ENCODE results near the gene ARHGEF11.

Gene ARHGEF11

DNA sequence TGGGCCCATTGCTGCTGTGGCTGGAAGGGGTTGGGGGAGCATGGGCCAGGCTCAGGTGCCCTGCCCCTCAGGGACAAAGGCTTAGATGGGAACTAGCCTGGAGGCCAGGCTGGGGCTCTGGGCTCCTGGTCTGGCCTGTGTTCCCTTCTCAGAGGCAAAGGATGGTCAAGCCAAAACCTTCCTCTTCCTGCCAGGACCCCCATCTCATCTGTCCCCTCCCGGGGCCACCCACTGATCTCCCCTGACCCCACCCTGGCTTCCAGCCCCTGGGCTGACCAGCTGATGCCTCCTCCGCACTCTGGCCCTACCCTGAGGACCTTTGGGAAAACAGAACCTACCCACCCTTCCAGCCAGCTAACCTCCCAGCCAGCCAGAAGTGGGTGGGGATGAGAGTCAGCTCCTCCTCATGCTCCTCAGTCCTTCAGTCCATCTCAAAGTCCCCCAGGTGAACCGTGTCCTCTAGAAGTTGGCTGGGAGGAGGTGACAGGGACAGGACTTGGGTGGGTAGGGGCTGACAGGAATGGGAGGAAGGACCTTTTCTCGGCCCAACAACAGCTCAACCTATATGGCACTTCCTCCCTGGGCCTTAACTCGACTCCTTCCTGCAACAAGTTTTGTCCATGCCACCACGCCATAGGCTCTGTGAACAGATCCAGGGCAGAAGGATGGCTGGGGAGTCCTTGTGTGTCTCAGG lies 144.5 kb downstream of the ARHGEF11 start:
- Histone ChIP-seq H3K4me1 (peaks cover 30 to 91% (median 54%) of the 10 kb centered on the region in 10 experiments), H3K9me3 (replicated peaks in 1 of 11) (peaks cover 0 to 1% (median 0%) of the 10 kb centered on the region in 11 experiments; a peak in 4 of 22 replicates), H3K4me2 (peak overlapping the region in 6 of 11 experiments; percentile 14 to 73 (median 36); a peak in 5 of 22 replicates), H3K9ac (no peak overlapping the region), H3K27ac (no peak overlapping the region), H3K27me3 (peaks cover 0 to 30% (median 8%) of the 10 kb centered on the region in 11 experiments; a peak in 9 of 22 replicates), H3K4me3 (no peak overlapping the region), H3K36me3 (no peaks in the 10 kb centered on the region), H4K20me1 (0 out of 22 replicates have a peak, but pooled peaks cover 0 to 3% (median 0%) of the 10 kb centered on the region in 11 experiments)
- TF ChIP-seq Cebpa-rat (IDR thresholded peaks at IDR 0.05), result no peak

DNA sequence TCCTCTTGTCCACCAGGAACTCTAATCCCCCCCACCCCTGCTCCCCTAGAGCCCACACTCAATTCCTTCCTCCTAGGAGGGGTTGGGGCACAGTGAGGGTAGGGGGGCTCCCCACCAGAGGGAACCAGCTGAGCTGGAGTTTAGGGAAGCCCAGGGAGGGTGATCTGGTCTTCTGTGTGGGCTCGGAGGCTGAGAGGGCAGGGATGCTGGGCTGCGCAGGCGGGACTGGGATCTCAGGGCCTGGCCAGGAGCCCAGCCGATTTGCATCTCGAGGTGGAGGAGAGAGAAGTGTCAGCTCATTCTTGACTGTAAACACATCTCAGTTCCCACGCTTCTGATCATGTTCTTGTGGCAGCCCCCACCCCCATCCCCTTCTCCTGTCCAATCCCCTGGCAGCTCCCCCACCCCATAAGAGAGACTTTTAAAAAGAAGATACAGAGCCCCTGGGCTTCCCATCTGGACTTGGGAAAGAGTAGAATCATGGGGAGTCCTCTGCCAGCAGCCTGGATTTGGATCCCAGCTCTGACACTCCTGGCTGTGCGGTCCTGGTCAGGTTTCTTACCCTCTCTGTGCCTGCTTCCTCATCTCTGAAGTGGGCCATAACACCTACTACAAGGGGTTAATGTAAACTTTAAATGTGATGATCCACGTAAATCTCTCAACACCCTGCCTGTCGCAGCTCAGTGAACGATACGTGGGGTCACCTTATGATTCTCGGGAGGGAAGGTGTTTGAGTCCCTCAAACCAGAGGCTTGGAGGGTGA lies 145.4 kb downstream of the ARHGEF11 start:
- Histone ChIP-seq H3K27ac (no peak overlapping the region), H4K20me1 (0 out of 22 replicates have a peak, but pooled peaks cover 0 to 3% (median 0%) of the 10 kb centered on the region in 11 experiments), H3K9me3 (replicated peaks in 1 of 11) (no peaks in the 10 kb centered on the region), H3K4me3 (no peak overlapping the region), H3K9ac (no peak overlapping the region), H3K36me3 (no peaks in the 10 kb centered on the region), H3K27me3 (peaks cover 0 to 38% (median 17%) of the 10 kb centered on the region in 11 experiments; a peak in 20 of 22 replicates), H3K4me2 (peak overlapping the region in 5 of 11 experiments; percentile 31 to 85 (median 83); a peak in 7 of 22 replicates), H3K4me1 (peaks cover 35 to 91% (median 51%) of the 10 kb centered on the region in 10 experiments)
- no peak for TF ChIP-seq Cebpa-rat (IDR thresholded peaks at IDR 0.05)

DNA sequence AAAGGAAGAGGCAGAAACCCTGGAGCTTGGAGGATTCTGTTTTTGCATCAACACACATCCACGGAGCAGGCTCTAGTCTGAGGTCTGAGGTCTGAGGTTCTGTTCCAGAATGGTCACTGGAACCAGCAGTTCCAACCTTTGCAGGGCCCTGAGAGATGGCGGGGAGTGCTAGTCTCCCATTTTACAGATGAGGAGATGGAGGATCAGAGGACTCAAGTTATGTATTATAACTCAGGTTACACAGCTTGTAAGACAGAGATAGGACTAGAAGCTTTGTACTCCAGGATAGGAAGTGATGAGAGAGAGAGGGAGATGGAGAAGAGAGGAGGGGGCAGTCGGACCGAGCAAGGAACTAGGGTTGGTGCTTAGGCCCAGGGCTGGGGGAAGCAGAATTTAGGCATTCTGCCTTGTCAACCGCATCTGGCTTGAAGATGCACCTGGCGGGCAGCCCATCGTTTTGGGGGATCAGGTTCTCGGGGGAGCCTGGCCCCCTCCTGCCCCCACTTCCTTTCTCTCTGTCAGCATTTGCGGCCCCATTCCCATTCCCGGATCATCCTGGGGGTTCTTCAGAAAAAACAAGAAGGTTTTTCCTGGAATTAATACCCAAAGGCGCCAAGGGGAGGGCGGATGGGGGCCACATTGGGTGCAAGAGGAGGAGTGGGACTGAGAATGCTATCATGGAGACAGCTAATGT lies 146.4 kb downstream of the ARHGEF11 start:
- H3K36me3 ChIP-seq, result no peaks in the 10 kb centered on the region
- no peak for TF ChIP-seq Cebpa-rat (IDR thresholded peaks at IDR 0.05)
- no peak overlapping the region for H3K4me3 ChIP-seq
- H3K27me3 ChIP-seq, result peaks cover 10 to 48% (median 27%) of the 10 kb centered on the region in 11 experiments
- no peaks in the 10 kb centered on the region for H3K9me3 ChIP-seq (replicated peaks in 1 of 11)
- H3K4me2 ChIP-seq, result peak overlapping the region; percentile 65 to 85 (median 73)
- peak overlapping the region in 5 of 11 experiments; percentile 26 to 57 (median 54); a peak in 5 of 22 replicates for H3K9ac ChIP-seq
- H4K20me1 ChIP-seq, result peaks cover 0 to 3% (median 0%) of the 10 kb centered on the region in 11 experiments; a peak in 1 of 22 replicates
- H3K4me1 ChIP-seq, result peaks cover 45 to 93% (median 55%) of the 10 kb centered on the region in 10 experiments
- peak overlapping the region in 7 of 11 experiments; percentile 55 to 70 (median 63); a peak in 12 of 22 replicates for H3K27ac ChIP-seq

DNA sequence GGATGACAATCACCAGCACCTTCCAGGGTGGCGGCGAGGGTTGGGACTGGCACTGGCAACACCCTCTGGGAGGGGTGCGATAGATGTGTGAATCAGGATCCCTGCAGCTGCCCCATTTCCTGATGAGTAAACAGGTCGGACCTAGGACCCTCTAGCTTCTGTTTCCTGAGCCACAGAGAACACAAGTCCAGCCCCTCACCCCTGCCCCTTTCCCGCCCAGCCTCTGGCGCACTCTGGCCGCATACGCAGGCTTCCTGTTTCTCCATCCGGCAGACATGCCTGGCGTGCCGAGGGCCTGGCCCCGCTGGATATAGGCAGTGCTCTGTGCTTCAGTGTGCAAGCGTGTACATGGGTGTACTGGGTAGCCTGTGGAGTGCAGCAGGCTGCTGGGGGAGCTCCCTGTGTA lies 147.4 kb downstream of the ARHGEF11 start:
- H3K27ac ChIP-seq, result peak overlapping the region in 9 of 11 experiments; percentile 40 to 70 (median 62); a peak in 17 of 22 replicates
- H3K4me3 ChIP-seq, result peak overlapping the region in 1 of 10 experiments; percentile 39; a peak in 1 of 20 replicates
- H3K36me3 ChIP-seq, result no peaks in the 10 kb centered on the region
- peak overlapping the region; percentile 65 to 85 (median 73) for H3K4me2 ChIP-seq
- peaks cover 54 to 95% (median 63%) of the 10 kb centered on the region in 10 experiments for H3K4me1 ChIP-seq
- no peaks in the 10 kb centered on the region for H3K9me3 ChIP-seq (replicated peaks in 1 of 11)
- peak overlapping the region; percentile 18 to 57 (median 47); a peak in 13 of 22 replicates for H3K9ac ChIP-seq
- peaks cover 18 to 57% (median 36%) of the 10 kb centered on the region in 11 experiments for H3K27me3 ChIP-seq
- no peak for TF ChIP-seq Cebpa-rat (IDR thresholded peaks at IDR 0.05)
- no peaks in the 10 kb centered on the region; a peak in 1 of 22 replicates for H4K20me1 ChIP-seq

DNA sequence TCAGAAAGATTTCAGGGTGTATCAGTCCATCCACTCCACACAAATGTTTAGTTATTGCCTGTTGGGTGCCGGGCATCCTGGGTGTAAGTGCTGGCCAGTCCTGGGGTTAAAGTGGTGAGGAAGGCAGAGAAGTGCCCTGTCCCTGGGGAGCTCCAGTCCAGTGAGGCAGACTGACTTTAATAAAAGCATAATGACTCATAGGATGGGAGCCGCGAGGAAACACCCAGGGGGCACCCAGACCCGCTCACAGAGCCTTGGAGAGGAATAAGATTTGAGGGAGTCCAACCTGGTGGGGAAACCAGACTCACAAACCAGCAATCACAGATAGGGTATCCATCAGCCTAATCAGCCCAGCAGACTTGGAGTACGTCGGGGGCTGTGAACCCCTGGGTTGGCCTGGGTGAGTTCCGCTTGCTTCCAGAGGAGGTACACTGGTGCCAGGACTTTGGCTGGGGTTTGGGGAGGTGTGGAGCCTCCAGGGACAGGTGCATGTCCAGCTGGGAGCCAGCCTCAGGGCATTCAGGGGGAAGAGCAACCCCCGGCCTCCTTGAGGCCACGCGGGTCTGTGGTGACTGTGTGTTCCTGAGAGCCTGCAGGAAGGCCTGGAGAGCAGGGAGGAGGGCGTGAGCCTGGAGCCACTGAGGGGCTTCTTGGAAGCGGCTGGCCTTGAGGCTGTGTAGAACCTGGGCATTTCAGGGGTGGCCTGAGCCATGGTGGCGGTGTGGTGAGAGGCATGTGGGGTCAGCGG lies 148.3 kb downstream of the ARHGEF11 start:
- TF ChIP-seq Cebpa-rat (IDR thresholded peaks at IDR 0.05), result no peak
- Histone ChIP-seq H3K4me3 (no peak overlapping the region), H3K4me2 (peak overlapping the region; percentile 65 to 85 (median 73)), H3K9me3 (replicated peaks in 1 of 11) (no peaks in the 10 kb centered on the region), H3K27me3 (peaks cover 27 to 66% (median 45%) of the 10 kb centered on the region in 11 experiments), H3K36me3 (no peaks in the 10 kb centered on the region), H3K9ac (peak overlapping the region in 10 of 11 experiments; percentile 18 to 57 (median 46); a peak in 13 of 22 replicates), H3K4me1 (peaks cover 62 to 98% (median 69%) of the 10 kb centered on the region in 10 experiments), H3K27ac (peak overlapping the region in 9 of 11 experiments; percentile 12 to 70 (median 62); a peak in 15 of 22 replicates), H4K20me1 (no peaks in the 10 kb centered on the region; a peak in 1 of 22 replicates)

DNA sequence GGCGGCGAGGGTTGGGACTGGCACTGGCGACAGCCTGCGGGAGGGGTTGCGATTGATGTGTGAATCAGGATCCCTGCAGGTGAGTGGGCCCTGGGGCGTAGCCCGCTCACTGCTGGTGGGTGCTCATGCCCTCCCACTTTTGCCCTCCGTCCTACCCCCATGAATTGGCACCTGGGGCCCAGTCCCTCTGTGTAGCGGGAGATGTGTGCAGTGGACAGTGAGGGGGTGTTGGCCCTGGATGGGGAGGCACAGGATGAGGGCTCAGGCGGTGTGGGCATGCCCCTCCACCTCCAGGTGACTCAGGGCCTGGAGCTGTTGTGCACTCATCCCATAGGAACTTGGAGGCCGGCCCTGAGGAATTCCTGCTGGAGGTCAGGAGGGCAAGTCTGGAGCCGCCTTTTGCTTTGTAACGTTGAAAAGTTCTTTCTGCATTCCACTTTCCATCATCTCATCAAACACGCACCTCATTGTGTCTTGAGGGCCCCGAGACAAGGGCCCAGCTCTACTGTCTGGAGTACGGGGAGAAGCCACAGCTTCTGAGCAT lies 149.0 kb downstream of the ARHGEF11 start:
- Histone ChIP-seq H3K4me3 (no peak overlapping the region), H4K20me1 (no peaks in the 10 kb centered on the region; a peak in 1 of 22 replicates), H3K27me3 (peaks cover 27 to 73% (median 52%) of the 10 kb centered on the region in 11 experiments), H3K4me1 (peaks cover 57 to 91% (median 63%) of the 10 kb centered on the region in 10 experiments), H3K27ac (no peak overlapping the region), H3K36me3 (no peaks in the 10 kb centered on the region), H3K9ac (peak overlapping the region in 3 of 11 experiments; percentile 19 to 53 (median 22); a peak in 3 of 22 replicates), H3K4me2 (peak overlapping the region; percentile 65 to 85 (median 73)), H3K9me3 (replicated peaks in 1 of 11) (no peaks in the 10 kb centered on the region)
- TF ChIP-seq Cebpa-rat (IDR thresholded peaks at IDR 0.05), result no peak

DNA sequence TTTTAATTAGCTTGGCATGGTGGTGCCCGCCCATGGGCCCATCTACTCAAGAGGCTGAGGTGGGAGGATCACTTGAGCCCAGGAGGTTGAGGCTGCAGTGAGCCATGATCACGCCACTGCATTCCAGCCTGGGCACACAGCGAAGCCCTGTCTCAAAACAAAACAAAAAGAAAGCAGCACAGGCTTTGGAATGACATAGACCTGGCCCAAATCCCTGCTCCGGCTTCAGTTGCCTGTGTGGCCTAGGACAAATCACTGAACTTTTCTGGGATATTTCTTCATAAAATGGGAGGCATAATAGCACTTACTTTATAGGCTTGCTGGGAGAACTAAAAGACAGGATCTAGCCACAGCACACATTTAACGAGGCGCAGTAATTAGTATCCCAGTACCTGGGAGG lies 149.6 kb downstream of the ARHGEF11 start:
- no peak overlapping the region for H3K27ac ChIP-seq
- no peaks in the 10 kb centered on the region; a peak in 1 of 22 replicates for H4K20me1 ChIP-seq
- H3K9ac ChIP-seq, result no peak overlapping the region
- peaks cover 27 to 80% (median 58%) of the 10 kb centered on the region in 11 experiments for H3K27me3 ChIP-seq
- H3K4me3 ChIP-seq, result no peak overlapping the region
- peaks cover 57 to 85% (median 63%) of the 10 kb centered on the region in 10 experiments for H3K4me1 ChIP-seq
- H3K9me3 ChIP-seq (replicated peaks in 1 of 11), result no peaks in the 10 kb centered on the region
- H3K36me3 ChIP-seq, result no peaks in the 10 kb centered on the region
- no peak for TF ChIP-seq Cebpa-rat (IDR thresholded peaks at IDR 0.05)
- peak overlapping the region in 2 of 11 experiments; percentile 87 to 88; a peak in 2 of 22 replicates for H3K4me2 ChIP-seq
